Thoracic aorta endothelial cell (primary cell): ENCODE results near the gene PLS3. TPM values are rescaled to one million over a fixed set of nuclear protein-coding genes. Genes with fewer than 3 reads are reported as not detected.

Experiments used
- small RNA-seq: library from RNA; depleted of rRNA; stranded (forward); fragments of <200 nt; gene quantifications from one replicate; pipeline ENCODE3, GENCODE V24; 2012
- total RNA-seq: library from RNA; depleted of rRNA; stranded (reverse); fragments of >200 nt; gene quantifications from 2 replicates; pipeline ENCODE4 v1.2.3, GENCODE V29; 2012

PLS3 gene
- 730 and 748 TPM in 2 replicates for total RNA-seq

GRCh38 chrX:115560978-115561604 lies at the start of gene PLS3:
PLS3 (plus strand) TSS chrX:115561174; CDS start chrX:115610251, 49,077 bp downstream.

Small RNA genes lying within 50 kb of the gene (small RNA-seq; reads per million reads assigned to genes)
- not detected for gene RF00264
